Measurements from ENCODE around the gene NRL. TPM values are rescaled to one million over a fixed set of nuclear protein-coding genes. Genes with fewer than 3 reads are reported as not detected.
A peak's percentile ranks its signal among the peaks of the same experiment; 100 is the strongest.

The NRL gene
- total RNA-seq, 2 experiments from 2014 or later: 4.6 to 7.5 TPM

- H3K9me3 ChIP-seq (ENCODE audit: low read length): no peaks in the 10 kb centered on the region
- H3K4me3 ChIP-seq (ENCODE audit: low read depth, low read length, poor library complexity, severe bottlenecking): no peak overlapping the region
- peak overlapping the region; percentile 38; the same call in 1 of the 2 replicates for H2AFZ ChIP-seq (ENCODE audit: low read length)
- DNase-seq (ENCODE audit: low spot score): no peak
- H3K9me2 ChIP-seq (ENCODE audit: insufficient read depth, low read length): no peaks in the 10 kb centered on the region
- ChIA-PET CTCF (ENCODE audit: unreplicated experiment) (interaction anchor here (0.6 kb wide), 1 partner anchor 8 kb away, joined by 4 read pairs; no protein-coding TSS in a partner anchor), POLR2A (interaction anchor here (1.4 to 2.8 kb wide), 2 partner anchors 15 to 16 kb away, joined by 5 to 11 read pairs; partner anchors contain the start of genes PSME2 and RNF31)
- H3K27ac ChIP-seq (ENCODE audit: low read depth, low read length, poor library complexity, severe bottlenecking): no peak overlapping the region
- no peaks in the 10 kb centered on the region for H3K79me2 ChIP-seq (ENCODE audit: insufficient read depth, low read depth, low read length)
- no peaks in the 10 kb centered on the region for H4K20me1 ChIP-seq (ENCODE audit: insufficient read depth, low read length)
- BruUV-seq (replicated peaks): no TSS peak
- TF ChIP-seq CTCF (conservative IDR thresholded peaks at IDR 0.05; ENCODE audit: low read length): no peak
- TF ChIP-seq EZH2phosphoT487 (IDR thresholded peaks at IDR 0.05; ENCODE audit: borderline replicate concordance, low read depth, low read length): no peak
- H3K4me2 ChIP-seq (ENCODE audit: low read length): peak overlapping the region; percentile 6; the same call in 1 of the 2 replicates
- H3K4me1 ChIP-seq (ENCODE audit: insufficient read depth, low read length, poor library complexity, severe bottlenecking): peaks cover 33% of the 10 kb centered on the region
- H3K36me3 ChIP-seq (ENCODE audit: insufficient read depth, low read length): peaks cover under 1% of the 10 kb centered on the region; the same call in 1 of the 2 replicates
- intact Hi-C loops (cut with micrococcal nuclease; ENCODE audit: unreplicated experiment): no loop called here
Observed at GRCh38 chr14:24132061-24132685, 17.4 kb upstream of the NRL start.

- ChIA-PET POLR2A (interaction anchor here (2.8 kb wide), 1 partner anchor 16 kb away, joined by 11 read pairs; no protein-coding TSS in a partner anchor), CTCF (ENCODE audit: unreplicated experiment) (no interaction called here)
- no peak for DNase-seq (ENCODE audit: low spot score)
- Histone ChIP-seq H3K4me2 (ENCODE audit: low read length) (no peak overlapping the region), H3K4me3 (ENCODE audit: low read depth, low read length, poor library complexity, severe bottlenecking) (no peak overlapping the region), H3K27ac (ENCODE audit: low read depth, low read length, poor library complexity, severe bottlenecking) (no peak overlapping the region), H3K9me3 (ENCODE audit: low read length) (no peaks in the 10 kb centered on the region), H3K79me2 (ENCODE audit: insufficient read depth, low read depth, low read length) (no peaks in the 10 kb centered on the region), H3K36me3 (ENCODE audit: insufficient read depth, low read length) (no peaks in the 10 kb centered on the region), H3K4me1 (ENCODE audit: insufficient read depth, low read length, poor library complexity, severe bottlenecking) (peaks cover 27% of the 10 kb centered on the region), H3K9me2 (ENCODE audit: insufficient read depth, low read length) (no peaks in the 10 kb centered on the region), H4K20me1 (ENCODE audit: insufficient read depth, low read length) (no peaks in the 10 kb centered on the region), H2AFZ (ENCODE audit: low read length) (no peak overlapping the region)
- no TSS peak for BruUV-seq (replicated peaks)
- intact Hi-C loops (cut with micrococcal nuclease; ENCODE audit: unreplicated experiment): no loop called here
- TF ChIP-seq EZH2phosphoT487 (IDR thresholded peaks at IDR 0.05; ENCODE audit: borderline replicate concordance, low read depth, low read length) (no peak), CTCF (conservative IDR thresholded peaks at IDR 0.05; ENCODE audit: low read length) (no peak)
Observed at GRCh38 chr14:24131549-24131966, 16.8 kb upstream of the NRL start.
